Measurements from ENCODE around the gene DTX3. TPM values are rescaled to one million over a fixed set of nuclear protein-coding genes. Genes with fewer than 3 reads are reported as not detected.

Gene DTX3
- total RNA-seq, 1 donor from 2014 or later = 99.6 TPM

DNA sequence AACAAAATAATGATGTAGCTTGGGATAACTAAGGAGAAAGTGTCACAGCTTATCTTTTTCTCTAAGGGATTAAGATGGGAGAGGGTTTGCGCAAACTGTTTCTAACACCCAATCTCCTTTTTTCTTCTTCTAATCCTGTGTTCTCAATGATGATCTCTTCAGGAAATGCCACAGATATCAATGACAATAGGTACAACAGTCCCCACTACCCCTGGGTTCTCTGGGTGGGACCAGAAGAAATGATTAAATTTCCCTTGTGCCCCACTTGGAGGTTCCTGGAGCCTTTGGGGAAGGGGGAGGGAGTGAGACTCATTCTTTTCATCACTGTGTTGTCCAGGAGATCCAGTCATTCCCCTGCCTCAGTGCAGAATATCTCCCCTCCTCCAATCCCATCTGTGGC is 22.2 kb upstream of the DTX3 start:
- Mint-ChIP-seq H3K27ac (ENCODE audit: unreplicated experiment) (no peak overlapping the region), H3K27me3 (ENCODE audit: unreplicated experiment) (peaks cover 9% of the 10 kb centered on the region), H3K9me3 (ENCODE audit: unreplicated experiment) (peaks cover 16% of the 10 kb centered on the region), H3K4me1 (ENCODE audit: low read depth, unreplicated experiment) (no peaks in the 10 kb centered on the region), H3K36me3 (ENCODE audit: unreplicated experiment) (peaks cover 12% of the 10 kb centered on the region), H3K4me3 (ENCODE audit: unreplicated experiment) (no peak overlapping the region)
- TF ChIP-seq, protein P1, sequence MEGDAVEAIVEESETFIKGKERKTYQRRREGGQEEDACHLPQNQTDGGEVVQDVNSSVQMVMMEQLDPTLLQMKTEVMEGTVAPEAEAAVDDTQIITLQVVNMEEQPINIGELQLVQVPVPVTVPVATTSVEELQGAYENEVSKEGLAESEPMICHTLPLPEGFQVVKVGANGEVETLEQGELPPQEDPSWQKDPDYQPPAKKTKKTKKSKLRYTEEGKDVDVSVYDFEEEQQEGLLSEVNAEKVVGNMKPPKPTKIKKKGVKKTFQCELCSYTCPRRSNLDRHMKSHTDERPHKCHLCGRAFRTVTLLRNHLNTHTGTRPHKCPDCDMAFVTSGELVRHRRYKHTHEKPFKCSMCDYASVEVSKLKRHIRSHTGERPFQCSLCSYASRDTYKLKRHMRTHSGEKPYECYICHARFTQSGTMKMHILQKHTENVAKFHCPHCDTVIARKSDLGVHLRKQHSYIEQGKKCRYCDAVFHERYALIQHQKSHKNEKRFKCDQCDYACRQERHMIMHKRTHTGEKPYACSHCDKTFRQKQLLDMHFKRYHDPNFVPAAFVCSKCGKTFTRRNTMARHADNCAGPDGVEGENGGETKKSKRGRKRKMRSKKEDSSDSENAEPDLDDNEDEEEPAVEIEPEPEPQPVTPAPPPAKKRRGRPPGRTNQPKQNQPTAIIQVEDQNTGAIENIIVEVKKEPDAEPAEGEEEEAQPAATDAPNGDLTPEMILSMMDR (IDR thresholded peaks at IDR 0.05; ENCODE audit: partially characterized antibody, unreplicated experiment) = no peak
- DNase-seq = no peak

DNA sequence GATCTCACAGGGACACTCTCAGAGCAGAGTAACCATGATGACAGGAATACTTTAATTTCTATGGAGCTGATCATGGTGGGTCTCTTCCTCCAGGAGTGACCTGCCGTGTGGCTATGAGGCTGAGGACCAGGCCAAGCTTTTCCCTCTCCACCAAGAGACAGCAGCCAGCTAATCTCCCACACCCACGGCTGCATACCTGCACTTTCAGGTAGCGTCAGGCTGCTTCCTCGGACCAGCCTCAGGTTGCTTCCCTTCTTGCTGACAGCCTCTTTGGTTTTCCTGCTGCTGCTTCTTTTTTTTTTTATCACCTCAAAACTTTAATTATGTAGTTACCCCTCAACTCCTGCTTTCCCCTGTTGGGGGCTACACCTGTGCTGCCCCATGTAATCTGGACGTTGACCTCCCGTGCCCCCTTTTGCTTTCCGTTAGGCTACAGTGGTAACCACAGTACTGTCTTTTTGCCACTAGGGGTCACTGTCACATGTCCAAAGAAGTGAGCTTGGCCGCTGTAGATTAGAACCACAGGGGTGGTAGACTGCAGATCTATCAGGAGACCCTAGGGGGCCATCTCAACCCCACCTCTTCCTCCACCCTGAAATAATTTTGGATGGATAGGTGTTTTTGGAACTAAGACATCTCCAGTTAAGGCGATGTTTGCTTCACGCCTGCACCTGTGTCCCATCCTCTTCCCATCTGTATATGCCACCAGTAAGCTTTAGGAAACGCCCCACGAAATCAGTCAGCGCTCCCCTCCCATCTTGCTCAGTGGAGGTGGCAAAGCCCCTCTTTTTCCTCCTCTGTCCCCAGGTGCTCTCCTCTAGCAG is 21.4 kb upstream of the DTX3 start:
- Mint-ChIP-seq H3K9me3 (ENCODE audit: unreplicated experiment) (peaks cover 16% of the 10 kb centered on the region), H3K27me3 (ENCODE audit: unreplicated experiment) (peaks cover 9% of the 10 kb centered on the region), H3K36me3 (ENCODE audit: unreplicated experiment) (peaks cover 10% of the 10 kb centered on the region), H3K4me1 (ENCODE audit: low read depth, unreplicated experiment) (no peaks in the 10 kb centered on the region), H3K4me3 (ENCODE audit: unreplicated experiment) (no peak overlapping the region), H3K27ac (ENCODE audit: unreplicated experiment) (no peak overlapping the region)
- TF ChIP-seq, protein P1 (IDR thresholded peaks at IDR 0.05; ENCODE audit: partially characterized antibody, unreplicated experiment) = peak; percentile 95
- peak; percentile 58 for DNase-seq

DNA sequence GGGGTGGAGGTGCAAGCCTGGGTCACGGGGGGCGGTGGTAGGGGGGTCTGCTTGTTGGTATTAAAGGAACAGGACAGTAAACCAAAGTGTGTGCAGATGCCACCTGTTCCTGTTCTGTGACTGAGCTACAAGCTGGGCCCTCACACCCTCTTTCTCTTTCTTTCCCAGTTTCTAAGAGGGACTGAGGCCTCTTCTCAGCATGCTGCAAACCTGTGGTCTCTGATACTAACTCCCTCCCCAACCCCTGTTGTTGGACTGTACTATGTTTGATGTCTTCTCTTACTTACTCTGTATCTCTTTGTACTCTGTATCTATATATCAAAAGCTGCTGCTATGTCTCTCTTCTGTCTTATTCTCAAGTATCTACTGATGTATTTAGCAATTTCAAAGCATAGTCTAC is 20.6 kb upstream of the DTX3 start:
- Mint-ChIP-seq H3K4me1 (ENCODE audit: low read depth, unreplicated experiment) (no peaks in the 10 kb centered on the region), H3K4me3 (ENCODE audit: unreplicated experiment) (no peak overlapping the region), H3K27me3 (ENCODE audit: unreplicated experiment) (peaks cover 5% of the 10 kb centered on the region), H3K9me3 (ENCODE audit: unreplicated experiment) (peaks cover 15% of the 10 kb centered on the region), H3K36me3 (ENCODE audit: unreplicated experiment) (peaks cover 7% of the 10 kb centered on the region), H3K27ac (ENCODE audit: unreplicated experiment) (no peak overlapping the region)
- no peak for DNase-seq
- TF ChIP-seq, protein P1 (IDR thresholded peaks at IDR 0.05; ENCODE audit: partially characterized antibody, unreplicated experiment) = no peak

DNA sequence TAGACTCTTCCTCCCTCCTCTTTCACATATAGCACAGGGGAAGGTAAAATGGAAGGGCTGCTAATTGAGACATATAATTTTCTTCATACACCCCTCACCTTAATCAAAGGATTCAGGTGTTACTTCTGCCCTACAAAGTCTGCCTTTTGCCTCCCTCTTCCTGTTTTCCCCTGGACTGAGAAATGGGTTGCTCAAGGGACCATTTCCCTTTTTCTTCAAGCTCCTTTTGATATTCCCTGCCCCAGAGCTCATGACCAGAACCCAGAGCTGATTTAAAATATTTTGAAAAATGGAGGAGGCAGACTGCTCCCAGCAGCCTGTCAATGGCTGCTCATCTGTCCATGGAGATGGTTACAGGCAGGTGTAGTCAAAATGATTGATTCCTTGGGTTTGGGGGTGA is 19.9 kb upstream of the DTX3 start:
- TF ChIP-seq, protein P1 (IDR thresholded peaks at IDR 0.05; ENCODE audit: partially characterized antibody, unreplicated experiment) = no peak
- Mint-ChIP-seq H3K27me3 (ENCODE audit: unreplicated experiment) (peaks cover 3% of the 10 kb centered on the region), H3K9me3 (ENCODE audit: unreplicated experiment) (peaks cover 14% of the 10 kb centered on the region), H3K4me3 (ENCODE audit: unreplicated experiment) (peak overlapping the region; percentile 20), H3K4me1 (ENCODE audit: low read depth, unreplicated experiment) (no peaks in the 10 kb centered on the region), H3K27ac (ENCODE audit: unreplicated experiment) (no peak overlapping the region), H3K36me3 (ENCODE audit: unreplicated experiment) (peaks cover 7% of the 10 kb centered on the region)
- no peak for DNase-seq

DNA sequence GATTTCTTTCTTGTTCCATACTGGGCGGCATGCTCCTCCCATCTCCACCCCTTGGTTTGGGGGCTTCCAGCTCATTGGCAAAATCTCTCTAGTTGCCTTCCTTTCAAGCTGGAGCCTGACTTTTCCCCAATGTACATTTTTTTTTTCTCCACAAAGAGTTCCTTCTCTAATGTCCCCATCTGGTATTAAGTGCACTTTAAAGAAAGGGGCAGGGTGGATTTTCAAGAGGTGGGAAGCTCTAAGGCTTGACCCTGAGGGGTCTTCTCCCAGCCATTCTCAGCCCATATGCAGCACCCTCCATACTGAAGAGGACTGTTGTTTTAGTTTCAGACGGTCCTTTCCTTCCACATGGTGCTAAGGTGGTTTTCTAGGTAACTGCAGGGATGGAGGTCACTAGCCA is 19.5 kb upstream of the DTX3 start:
- H3K4me3 Mint-ChIP-seq (ENCODE audit: unreplicated experiment) = no peak overlapping the region
- TF ChIP-seq, protein P1 (IDR thresholded peaks at IDR 0.05; ENCODE audit: partially characterized antibody, unreplicated experiment) = no peak
- H3K27me3 Mint-ChIP-seq (ENCODE audit: unreplicated experiment) = peaks cover 3% of the 10 kb centered on the region
- H3K27ac Mint-ChIP-seq (ENCODE audit: unreplicated experiment) = no peak overlapping the region
- H3K4me1 Mint-ChIP-seq (ENCODE audit: low read depth, unreplicated experiment) = no peaks in the 10 kb centered on the region
- no peak for DNase-seq
- peaks cover 13% of the 10 kb centered on the region for H3K9me3 Mint-ChIP-seq (ENCODE audit: unreplicated experiment)
- peaks cover 7% of the 10 kb centered on the region for H3K36me3 Mint-ChIP-seq (ENCODE audit: unreplicated experiment)

Measured in glutamatergic neuron (in vitro differentiated cells).